GM18526 (cell line): ENCODE data around the gene MX2.

Experiments
- POLR2A ChIP-seq: IDR thresholded peaks from 3 replicates; pipeline ENCODE4 v1.6.1; 2011; ENCODE audit not compliant: insufficient read length; ENCODE audit errors: extremely low read depth

Gene MX2

GRCh38 chr21:41428847-41429246, 67.0 kb downstream of the MX2 start:
- TF ChIP-seq POLR2A: no peak

- no peak for TF ChIP-seq POLR2A
These were observed 67.5 kb downstream of the MX2 start for GRCh38 chr21:41429305-41429704.

- TF ChIP-seq POLR2A: no peak
These were observed 68.2 kb downstream of the MX2 start for GRCh38 chr21:41429925-41430491.

- TF ChIP-seq POLR2A: peak; percentile 34
These were observed 70.1 kb downstream of the MX2 start for GRCh38 chr21:41431788-41432548.

GRCh38 chr21:41432562-41433460, 71.0 kb downstream of the MX2 start:
- no peak for TF ChIP-seq POLR2A

GRCh38 chr21:41433566-41433965, 71.7 kb downstream of the MX2 start:
- no peak for TF ChIP-seq POLR2A

GRCh38 chr21:41435706-41436105, 73.9 kb downstream of the MX2 start:
- no peak for TF ChIP-seq POLR2A

GRCh38 chr21:41437729-41438128, 75.9 kb downstream of the MX2 start:
- TF ChIP-seq POLR2A: no peak

- TF ChIP-seq POLR2A: no peak
These were observed 76.7 kb downstream of the MX2 start for GRCh38 chr21:41438425-41439113.

GRCh38 chr21:41439248-41439647, 77.4 kb downstream of the MX2 start:
- no peak for TF ChIP-seq POLR2A

- no peak for TF ChIP-seq POLR2A
These were observed 79.7 kb downstream of the MX2 start for GRCh38 chr21:41441546-41441945.

GRCh38 chr21:41442481-41443186, 80.8 kb downstream of the MX2 start:
- TF ChIP-seq POLR2A: no peak

GRCh38 chr21:41443562-41443961, 81.7 kb downstream of the MX2 start:
- TF ChIP-seq POLR2A: peak; percentile 11

- TF ChIP-seq POLR2A: no peak
These were observed 83.1 kb downstream of the MX2 start for GRCh38 chr21:41444703-41445464.

- TF ChIP-seq POLR2A: peak; percentile 28
These were observed 83.6 kb downstream of the MX2 start for GRCh38 chr21:41445465-41445862.
